ENCODE measurements around the gene ADAMTSL4.

Gene ADAMTSL4

GRCh38 chr1:150548632-150549495, at the start of gene ADAMTSL4:
ADAMTSL4 (plus strand) TSS chr1:150549408; CDS start chr1:150552289, 2,881 bp downstream.
- Mint-ChIP-seq H3K27ac (no peak within 1 kb of the TSS), H3K27me3 (peaks cover 27% of the 10 kb centered on the region), H3K36me3 (no peaks in the 10 kb centered on the region), H3K9me3 (no peaks in the 10 kb centered on the region), H3K4me3 (peak within 1 kb of the TSS; percentile 67), H3K4me1 (peaks cover 39% of the 10 kb centered on the region)
- ATAC-seq: peak; percentile 77

- ATAC-seq: no peak
- Mint-ChIP-seq H3K4me1 (no peaks in the 10 kb centered on the region), H3K4me3 (no peak overlapping the region), H3K9me3 (no peaks in the 10 kb centered on the region), H3K27me3 (no peaks in the 10 kb centered on the region), H3K27ac (no peak overlapping the region), H3K36me3 (peaks cover 66% of the 10 kb centered on the region)
Observed at GRCh38 chr1:150505431-150505830, 43.8 kb upstream of the ADAMTSL4 start.

- ATAC-seq: no peak
- H3K4me3 Mint-ChIP-seq: no peak within 1 kb of the TSS
- H3K9me3 Mint-ChIP-seq: no peaks in the 10 kb centered on the region
- H3K36me3 Mint-ChIP-seq: peaks cover 71% of the 10 kb centered on the region
- H3K27me3 Mint-ChIP-seq: no peaks in the 10 kb centered on the region
- H3K4me1 Mint-ChIP-seq: no peaks in the 10 kb centered on the region
- no peak within 1 kb of the TSS for H3K27ac Mint-ChIP-seq
Observed at GRCh38 chr1:150507912-150508864, 41.0 kb upstream of the ADAMTSL4 start, which contains the start of gene ECM1. ECM1 (plus strand) TSS chr1:150508109; CDS start chr1:150508210, 101 bp downstream.

- Mint-ChIP-seq H3K27ac (no peak overlapping the region), H3K9me3 (no peaks in the 10 kb centered on the region), H3K36me3 (peaks cover 68% of the 10 kb centered on the region), H3K4me3 (no peak overlapping the region), H3K27me3 (no peaks in the 10 kb centered on the region), H3K4me1 (no peaks in the 10 kb centered on the region)
- ATAC-seq: no peak
Observed at GRCh38 chr1:150508982-150509381, 40.2 kb upstream of the ADAMTSL4 start.

- Mint-ChIP-seq H3K36me3 (peaks cover 47% of the 10 kb centered on the region), H3K27ac (no peak overlapping the region), H3K9me3 (no peaks in the 10 kb centered on the region), H3K4me3 (no peak overlapping the region), H3K4me1 (peaks cover 16% of the 10 kb centered on the region), H3K27me3 (no peaks in the 10 kb centered on the region)
- no peak for ATAC-seq
Observed at GRCh38 chr1:150511551-150511950, 37.7 kb upstream of the ADAMTSL4 start.

- Mint-ChIP-seq H3K9me3 (no peaks in the 10 kb centered on the region), H3K4me1 (peaks cover 21% of the 10 kb centered on the region), H3K36me3 (peaks cover 41% of the 10 kb centered on the region), H3K4me3 (no peak overlapping the region), H3K27ac (no peak overlapping the region), H3K27me3 (no peaks in the 10 kb centered on the region)
- ATAC-seq: no peak
Observed at GRCh38 chr1:150511985-150512660, 37.1 kb upstream of the ADAMTSL4 start.

- H3K36me3 Mint-ChIP-seq: peaks cover 37% of the 10 kb centered on the region
- peaks cover 29% of the 10 kb centered on the region for H3K4me1 Mint-ChIP-seq
- no peak overlapping the region for H3K4me3 Mint-ChIP-seq
- no peak overlapping the region for H3K27ac Mint-ChIP-seq
- H3K27me3 Mint-ChIP-seq: no peaks in the 10 kb centered on the region
- ATAC-seq: no peak
- H3K9me3 Mint-ChIP-seq: no peaks in the 10 kb centered on the region
Observed at GRCh38 chr1:150512846-150513245, 36.4 kb upstream of the ADAMTSL4 start.

- no peaks in the 10 kb centered on the region for H3K27me3 Mint-ChIP-seq
- H3K27ac Mint-ChIP-seq: peak overlapping the region; percentile 77
- ATAC-seq: no peak
- H3K9me3 Mint-ChIP-seq: no peaks in the 10 kb centered on the region
- peaks cover 34% of the 10 kb centered on the region for H3K36me3 Mint-ChIP-seq
- peaks cover 29% of the 10 kb centered on the region for H3K4me1 Mint-ChIP-seq
- no peak overlapping the region for H3K4me3 Mint-ChIP-seq
Observed at GRCh38 chr1:150513351-150513791, 35.8 kb upstream of the ADAMTSL4 start.

- peak overlapping the region; percentile 77 for H3K27ac Mint-ChIP-seq
- peak overlapping the region; percentile 82 for H3K4me3 Mint-ChIP-seq
- no peaks in the 10 kb centered on the region for H3K27me3 Mint-ChIP-seq
- peaks cover 34% of the 10 kb centered on the region for H3K36me3 Mint-ChIP-seq
- H3K9me3 Mint-ChIP-seq: no peaks in the 10 kb centered on the region
- ATAC-seq: no peak
- peaks cover 29% of the 10 kb centered on the region for H3K4me1 Mint-ChIP-seq
Observed at GRCh38 chr1:150514260-150514659, 34.9 kb upstream of the ADAMTSL4 start.

GRCh38 chr1:150514913-150515327, 34.3 kb upstream of the ADAMTSL4 start:
- ATAC-seq: no peak
- Mint-ChIP-seq H3K4me1 (peaks cover 29% of the 10 kb centered on the region), H3K27me3 (no peaks in the 10 kb centered on the region), H3K9me3 (no peaks in the 10 kb centered on the region), H3K4me3 (peak overlapping the region; percentile 82), H3K36me3 (peaks cover 32% of the 10 kb centered on the region), H3K27ac (peak overlapping the region; percentile 77)

GRCh38 chr1:150515328-150516049, 33.7 kb upstream of the ADAMTSL4 start, which contains the start of gene FALEC:
FALEC (plus strand) TSS chr1:150515752.
- Mint-ChIP-seq H3K4me1 (peaks cover 29% of the 10 kb centered on the region), H3K27me3 (no peaks in the 10 kb centered on the region), H3K27ac (peak within 1 kb of the TSS; percentile 77), H3K9me3 (no peaks in the 10 kb centered on the region), H3K36me3 (peaks cover 27% of the 10 kb centered on the region), H3K4me3 (peak within 1 kb of the TSS; percentile 82)
- ATAC-seq: peak; percentile 99

- peak; percentile 2 for ATAC-seq
- no peaks in the 10 kb centered on the region for H3K27me3 Mint-ChIP-seq
- H3K36me3 Mint-ChIP-seq: peaks cover 22% of the 10 kb centered on the region
- H3K4me3 Mint-ChIP-seq: peak overlapping the region; percentile 82
- H3K27ac Mint-ChIP-seq: peak overlapping the region; percentile 77
- no peaks in the 10 kb centered on the region for H3K9me3 Mint-ChIP-seq
- H3K4me1 Mint-ChIP-seq: peaks cover 29% of the 10 kb centered on the region
Observed at GRCh38 chr1:150516050-150516591, 33.1 kb upstream of the ADAMTSL4 start.

GRCh38 chr1:150516616-150517015, 32.6 kb upstream of the ADAMTSL4 start:
- H3K27me3 Mint-ChIP-seq: no peaks in the 10 kb centered on the region
- ATAC-seq: no peak
- peak overlapping the region; percentile 82 for H3K4me3 Mint-ChIP-seq
- H3K27ac Mint-ChIP-seq: peak overlapping the region; percentile 77
- peaks cover 29% of the 10 kb centered on the region for H3K4me1 Mint-ChIP-seq
- peaks cover 20% of the 10 kb centered on the region for H3K36me3 Mint-ChIP-seq
- no peaks in the 10 kb centered on the region for H3K9me3 Mint-ChIP-seq
